Thoracic aorta (tissue), 2 donors: ENCODE measurements around the gene RGS10. TPM values are rescaled to one million over a fixed set of nuclear protein-coding genes. Genes with fewer than 3 reads are reported as not detected.

Source experiments
- ATAC-seq: fragments of 150-250 bp; one replicate; pipeline ENCODE4 v1.8.0; 2017; ENCODE audit warnings: low read depth; ENCODE audit not compliant: insufficient number of reproducible peaks, low FRiP score
- DNase-seq: peaks from one replicate; pipeline ENCODE4 v3.0.0-alpha.2; 2020; ENCODE audit warnings: low spot score
- H3K27ac ChIP-seq, 2 donors: fragments of 200-600 bp; sonication (generic); 1 replicate in 1 of 2; 2 replicates in 1 of 2; pipeline ENCODE4 v1.5.1; 2016; ENCODE audit warnings: mild to moderate bottlenecking in 2 of 2, moderate library complexity in 2 of 2
- H3K27me3 ChIP-seq: fragments of 200-600 bp; sonication (generic); replicated peaks from 2 replicates; pipeline ENCODE4 v1.6.0; 2016; ENCODE audit warnings: mild to moderate bottlenecking; ENCODE audit not compliant: insufficient read depth
- H3K36me3 ChIP-seq: fragments of 200-600 bp; sonication (generic); one replicate; pipeline ENCODE4 v1.5.1; 2016
- H3K4me1 ChIP-seq, 2 donors: fragments of 200-600 bp; sonication (generic); 1 replicate in 1 of 2; 2 replicates in 1 of 2; pipeline versions ENCODE4 v1.5.1 to v1.6.0; 2016; ENCODE audit warnings: low read depth in 2 of 2, mild to moderate bottlenecking in 1 of 2; ENCODE audit not compliant: control insufficient read depth in 1 of 2
- H3K4me3 ChIP-seq: fragments of 200-600 bp; sonication (generic); 2 replicates; pipeline ENCODE4 v1.5.1; 2016; ENCODE audit warnings: mild to moderate bottlenecking
- H3K9me3 ChIP-seq: fragments of 200-600 bp; sonication (generic); 2 replicates; pipeline ENCODE4 v1.5.1; 2016
- CTCF ChIP-seq: fragments of 200-600 bp; sonication (generic); IDR thresholded peaks from one replicate; pipeline ENCODE4 v1.5.1; 2019; ENCODE audit warnings: antibody characterized with exemption
- total RNA-seq, 2 donors: library from RNA; depleted of rRNA; stranded (reverse); fragments of >200 nt; gene quantifications; one replicate each; pipeline versions ENCODE4 v1.1.0 to v1.2.3, GENCODE V29; 2016

RGS10 gene
- total RNA-seq, 2 donors from 2014 or later: 33.2 to 37.1 TPM

DNA sequence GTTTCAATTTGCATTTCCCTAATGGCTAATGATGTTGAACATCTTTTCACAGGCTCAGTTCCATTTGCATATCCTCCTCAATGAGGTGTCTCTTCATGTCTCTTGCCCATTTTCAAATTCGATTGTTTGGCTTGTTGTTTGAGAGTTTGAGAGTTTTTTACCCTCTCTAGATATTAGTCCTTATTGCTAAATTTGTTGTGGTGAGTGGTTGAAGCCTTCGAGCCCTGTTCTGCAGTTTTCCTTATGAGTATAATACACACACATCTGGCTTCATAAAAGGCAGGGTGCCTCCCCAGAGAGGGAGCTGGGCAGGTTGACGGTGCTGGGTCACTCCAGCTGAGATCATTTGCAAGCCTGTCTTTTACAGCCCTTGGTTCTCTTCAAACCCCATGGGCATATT is 65.1 kb downstream of the RGS10 start:
- Histone ChIP-seq H3K9me3 (no peaks in the 10 kb centered on the region), H3K27me3 (no peaks in the 10 kb centered on the region), H3K27ac (no peak overlapping the region), H3K4me3 (no peak overlapping the region), H3K4me1 (peaks cover 0 to 26% of the 10 kb centered on the region in 2 donors), H3K36me3 (no peaks in the 10 kb centered on the region)
- DNase-seq (no peak), ATAC-seq (no peak)
- TF ChIP-seq CTCF: no peak

DNA sequence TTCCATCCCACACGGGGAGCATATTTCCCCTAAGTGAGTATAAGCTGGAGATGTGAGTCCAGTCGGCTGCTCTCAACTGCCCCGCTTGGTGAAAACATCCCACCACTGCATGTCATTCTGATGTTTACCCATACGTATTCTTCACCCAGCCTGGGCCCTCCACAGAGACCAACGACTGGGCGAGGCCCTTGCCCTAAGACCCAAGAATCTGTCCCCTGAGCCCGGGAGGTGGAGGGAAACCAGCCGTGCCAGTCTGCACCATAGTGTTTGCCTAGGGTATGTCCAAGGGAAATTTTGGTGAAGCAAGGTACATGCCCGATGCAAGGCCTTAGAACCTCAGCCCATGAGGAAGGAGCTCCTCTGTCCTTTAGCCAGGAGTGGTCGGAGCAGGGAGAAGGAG is 67.9 kb downstream of the RGS10 start:
- no peak for ATAC-seq

GRCh38 chr10:119473771-119474170 is 68.7 kb downstream of the RGS10 start:
- no peak overlapping the region for H3K4me3 ChIP-seq
- no peak for TF ChIP-seq CTCF
- H3K27ac ChIP-seq: no peak overlapping the region
- H3K36me3 ChIP-seq: no peaks in the 10 kb centered on the region
- ATAC-seq (no peak), DNase-seq (no peak)
- no peaks in the 10 kb centered on the region for H3K9me3 ChIP-seq
- H3K4me1 ChIP-seq: peaks cover 0 to 15% of the 10 kb centered on the region in 2 donors
- H3K27me3 ChIP-seq: no peaks in the 10 kb centered on the region

More for the DNA sequence above, 67.9 kb downstream of the RGS10 start:
- Histone ChIP-seq H3K4me1 (peaks cover 0 to 21% of the 10 kb centered on the region in 2 donors), H3K27ac (no peak overlapping the region), H3K4me3 (no peak overlapping the region), H3K9me3 (no peaks in the 10 kb centered on the region), H3K27me3 (no peaks in the 10 kb centered on the region), H3K36me3 (no peaks in the 10 kb centered on the region)
- no peak for TF ChIP-seq CTCF
- no peak for DNase-seq

GRCh38 chr10:119470920-119471702 is 71.4 kb downstream of the RGS10 start:
- Histone ChIP-seq H3K27me3 (no peaks in the 10 kb centered on the region), H3K4me1 (peaks cover 0 to 11% of the 10 kb centered on the region in 2 donors), H3K9me3 (no peaks in the 10 kb centered on the region), H3K36me3 (no peaks in the 10 kb centered on the region), H3K4me3 (no peak overlapping the region), H3K27ac (no peak overlapping the region)
- TF ChIP-seq CTCF: no peak
- DNase-seq (no peak), ATAC-seq (no peak)

- no peak overlapping the region for H3K4me3 ChIP-seq
- no peak for DNase-seq
- H3K27me3 ChIP-seq: no peaks in the 10 kb centered on the region
- TF ChIP-seq CTCF: no peak
- peaks cover 0 to 11% of the 10 kb centered on the region in 2 donors for H3K4me1 ChIP-seq
- H3K9me3 ChIP-seq: no peaks in the 10 kb centered on the region
- H3K27ac ChIP-seq: no peak overlapping the region
- no peaks in the 10 kb centered on the region for H3K36me3 ChIP-seq
- no peak for ATAC-seq
Observed at GRCh38 chr10:119469846-119470245, 72.7 kb downstream of the RGS10 start.
